GM19025 (cell line): ENCODE data around the gene FABP6.

Experiments
- ATAC-seq: cut with Tn5 transposase; IDR thresholded peaks from one replicate; pipeline ENCODE4 v1.9.1; 2021; ENCODE audit warnings: mild to moderate bottlenecking, low read depth, moderate library complexity; ENCODE audit not compliant: unreplicated experiment

The FABP6 gene

GRCh38 chr5:160286947-160287346 lies 57.6 kb downstream of the FABP6 start:
- no peak for ATAC-seq

GRCh38 chr5:160287378-160288051 lies 58.2 kb downstream of the FABP6 start:
- no peak for ATAC-seq
